Kidney epithelial cell (primary cell): ENCODE measurements around the gene PRAMEF26. TPM values are rescaled to one million over a fixed set of nuclear protein-coding genes. Genes with fewer than 3 reads are reported as not detected.
"Not testable (repeated sequence)": the region's sequence is repeated elsewhere in the genome, so short reads cannot be mapped to it uniquely, and the experiment has no call there.

Experiments used
- DNase-seq: peaks from one replicate; pipeline ENCODE4 v3.0.0-alpha.2; 2010; ENCODE audit warnings: low read depth
- H3K27me3 ChIP-seq: 2 replicates; pipeline ENCODE4 v1.6.0; 2011; ENCODE audit warnings: low read length; ENCODE audit not compliant: control insufficient read depth, insufficient read depth
- H3K36me3 ChIP-seq: 2 replicates; pipeline ENCODE4 v1.5.1; 2011; ENCODE audit warnings: low read length; ENCODE audit not compliant: control insufficient read depth, insufficient read depth
- H3K4me3 ChIP-seq: 2 replicates; pipeline ENCODE4 v1.5.1; 2011; ENCODE audit warnings: low read depth, mild to moderate bottlenecking, control low read depth, low read length
- total RNA-seq: library from RNA; depleted of rRNA; stranded (reverse); fragments of >200 nt; gene quantifications from 2 replicates; pipeline ENCODE4 v1.2.3, GENCODE V29; 2015

PRAMEF26 gene
- not detected in 2 replicates for total RNA-seq

- DNase-seq, H3K27me3 ChIP-seq, H3K36me3 ChIP-seq, H3K4me3 ChIP-seq: not testable (repeated sequence)
Observed at GRCh38 chr1:13155909-13156308, at the start of gene PRAMEF26. Gene PRAMEF26, minus strand, starts transcription at chr1:13156009. Its CDS starts 2,914 bp downstream, at chr1:13153095.

GRCh38 chr1:13201309-13201708, 45.5 kb upstream of the PRAMEF26 start, which contains the start of gene PRAMEF13:
Gene PRAMEF13, minus strand, starts transcription at chr1:13201409. Its CDS starts 1,820 bp downstream, at chr1:13199589.
- H3K27me3 ChIP-seq, H3K4me3 ChIP-seq, H3K36me3 ChIP-seq, DNase-seq: not testable (repeated sequence)

- H3K36me3 ChIP-seq, DNase-seq, H3K27me3 ChIP-seq: not testable (repeated sequence)
Observed at GRCh38 chr1:13171548-13171947, 15.7 kb upstream of the PRAMEF26 start, which contains the start of gene PRAMEF9. Gene PRAMEF9, plus strand, starts transcription at chr1:13171848. Its CDS starts 3,433 bp downstream, at chr1:13175281.

GRCh38 chr1:13165531-13165930, 9.7 kb upstream of the PRAMEF26 start, which contains the start of gene HNRNPCL4:
Gene HNRNPCL4, minus strand, starts transcription at chr1:13165631. Its CDS starts 164 bp downstream, at chr1:13165467.
- not testable (repeated sequence) for H3K27me3 ChIP-seq, DNase-seq, H3K36me3 ChIP-seq, H3K4me3 ChIP-seq

More at GRCh38 chr1:13171548-13171947, 15.7 kb upstream of the PRAMEF26 start, which contains the start of gene PRAMEF9:
- not testable (repeated sequence) for H3K4me3 ChIP-seq

- not testable (repeated sequence) for H3K4me3 ChIP-seq, H3K27me3 ChIP-seq, H3K36me3 ChIP-seq, DNase-seq
Observed at GRCh38 chr1:13116754-13117153, 39.1 kb downstream of the PRAMEF26 start, which contains the start of gene HNRNPCL2. Gene HNRNPCL2, minus strand, starts transcription at chr1:13116854. Its CDS starts 454 bp downstream, at chr1:13116400.

Other genes with a start within 250 kb of the PRAMEF26 start
- gene PRAMEF7, start 239.4 kb downstream of the PRAMEF26 start, total RNA-seq: 0.08 TPM in 1 of 2 replicates, not detected in the other
- gene PRAMEF6, start 208.4 kb downstream of the PRAMEF26 start, total RNA-seq: not detected in 2 replicates
- not detected in 2 replicates for gene PRAMEF27, start 99.4 kb downstream of the PRAMEF26 start, total RNA-seq
- not detected in 2 replicates for gene HNRNPCL3, start 95.2 kb downstream of the PRAMEF26 start, total RNA-seq
- gene PRAMEF25, start 85.2 kb downstream of the PRAMEF26 start, total RNA-seq: not detected in 2 replicates
- not detected in 2 replicates for gene HNRNPCL2, start 39.2 kb downstream of the PRAMEF26 start, total RNA-seq
- gene HNRNPCL4, start 9.6 kb upstream of the PRAMEF26 start, total RNA-seq: not detected in 2 replicates
- not detected in 2 replicates for gene PRAMEF9, start 15.8 kb upstream of the PRAMEF26 start, total RNA-seq
- not detected in 2 replicates for gene PRAMEF13, start 45.4 kb upstream of the PRAMEF26 start, total RNA-seq
- gene PRAMEF18, start 70.1 kb upstream of the PRAMEF26 start, total RNA-seq: not detected in 2 replicates
- gene PRAMEF5, start 98.2 kb upstream of the PRAMEF26 start, total RNA-seq: not detected in 2 replicates
- gene PRAMEF8, start 129.1 kb upstream of the PRAMEF26 start, total RNA-seq: not detected in 2 replicates
- not detected in 2 replicates for gene PRAMEF33, start 147.5 kb upstream of the PRAMEF26 start, total RNA-seq
- not detected in 2 replicates for gene PRAMEF15, start 159.6 kb upstream of the PRAMEF26 start, total RNA-seq
- not detected in 2 replicates for gene PRAMEF14, start 191.1 kb upstream of the PRAMEF26 start, total RNA-seq
- gene PRAMEF19, start 215.9 kb upstream of the PRAMEF26 start, total RNA-seq: not detected in 2 replicates
- gene PRAMEF17, start 233.6 kb upstream of the PRAMEF26 start, total RNA-seq: not detected in 2 replicates